ENCODE results near the gene ATP2B3.

- TF ChIP-seq EP300 (IDR thresholded peaks at IDR 0.05; ENCODE audit: borderline replicate concordance in 1 of 2, control insufficient read depth in 1 of 2, low read depth in 2 of 2, low read length in 2 of 2) (no peak), MAX (IDR thresholded peaks at IDR 0.05; ENCODE audit: low read depth, low read length) (no peak), TAF1 (IDR thresholded peaks at IDR 0.05; ENCODE audit: borderline replicate concordance, low read depth, low read length) (no peak), POLR2AphosphoS5 (IDR thresholded peaks at IDR 0.05; ENCODE audit: low read length) (no peak), GATAD2B (conservative IDR thresholded peaks at IDR 0.05; ENCODE audit: low read depth) (no peak), YY1 (IDR thresholded peaks at IDR 0.05; ENCODE audit: low read depth, low read length) (0 out of 2 replicates have a peak, but pooled peaks have one; percentile 29), STAT3 (IDR thresholded peaks at IDR 0.05; ENCODE audit: low read depth, low read length) (no peak)
These were observed 37.2 kb downstream of the ATP2B3 start for GRCh38 chrX:153554519-153555167.

Data from GM12878 (cell line).